ENCODE data around the gene HTR3E.

Gene HTR3E

DNA sequence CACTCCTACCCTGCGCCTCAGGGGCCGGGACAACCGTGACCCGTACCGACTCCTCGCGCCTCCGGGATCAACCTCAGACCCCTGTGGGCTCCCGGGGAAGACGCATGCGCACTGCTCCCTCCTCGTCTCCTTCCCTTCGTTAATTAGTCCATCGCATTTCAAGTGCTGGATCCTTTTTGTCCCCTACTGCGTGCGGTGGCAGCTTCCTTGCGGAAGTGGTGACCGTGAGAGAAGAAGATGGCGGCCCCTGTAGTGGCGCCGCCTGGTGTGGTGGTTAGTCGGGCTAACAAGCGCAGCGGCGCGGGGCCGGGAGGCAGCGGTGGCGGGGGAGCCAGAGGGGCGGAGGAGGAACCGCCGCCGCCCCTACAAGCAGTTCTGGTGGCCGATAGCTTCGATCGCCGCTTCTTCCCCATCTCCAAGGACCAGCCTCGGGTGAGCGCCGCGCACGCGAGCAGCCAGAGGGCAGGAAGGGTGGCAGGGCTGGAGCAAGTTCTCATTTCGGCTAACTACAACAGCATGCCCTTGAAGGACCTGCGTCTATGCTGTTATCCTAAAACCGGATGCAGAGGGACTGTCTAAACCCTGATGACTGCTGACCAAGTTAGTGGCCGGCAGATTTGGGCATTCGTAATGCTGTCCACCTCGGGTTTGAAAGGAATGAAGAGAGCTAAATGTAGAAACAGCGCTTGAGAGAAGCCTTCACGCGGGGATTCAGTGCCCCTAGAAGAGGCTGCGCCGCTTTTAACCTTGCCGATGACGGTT is 38.5 kb downstream of the HTR3E start, which contains the start of gene EIF2B5:
Gene EIF2B5 (plus strand): TSS at position 210 of the 762 bp plus-strand sequence. CDS start 28 bp downstream, at position 238.
- peak; percentile 86 for DNase-seq (ENCODE audit: extremely low read depth, low read depth)
- TF ChIP-seq, protein P1, sequence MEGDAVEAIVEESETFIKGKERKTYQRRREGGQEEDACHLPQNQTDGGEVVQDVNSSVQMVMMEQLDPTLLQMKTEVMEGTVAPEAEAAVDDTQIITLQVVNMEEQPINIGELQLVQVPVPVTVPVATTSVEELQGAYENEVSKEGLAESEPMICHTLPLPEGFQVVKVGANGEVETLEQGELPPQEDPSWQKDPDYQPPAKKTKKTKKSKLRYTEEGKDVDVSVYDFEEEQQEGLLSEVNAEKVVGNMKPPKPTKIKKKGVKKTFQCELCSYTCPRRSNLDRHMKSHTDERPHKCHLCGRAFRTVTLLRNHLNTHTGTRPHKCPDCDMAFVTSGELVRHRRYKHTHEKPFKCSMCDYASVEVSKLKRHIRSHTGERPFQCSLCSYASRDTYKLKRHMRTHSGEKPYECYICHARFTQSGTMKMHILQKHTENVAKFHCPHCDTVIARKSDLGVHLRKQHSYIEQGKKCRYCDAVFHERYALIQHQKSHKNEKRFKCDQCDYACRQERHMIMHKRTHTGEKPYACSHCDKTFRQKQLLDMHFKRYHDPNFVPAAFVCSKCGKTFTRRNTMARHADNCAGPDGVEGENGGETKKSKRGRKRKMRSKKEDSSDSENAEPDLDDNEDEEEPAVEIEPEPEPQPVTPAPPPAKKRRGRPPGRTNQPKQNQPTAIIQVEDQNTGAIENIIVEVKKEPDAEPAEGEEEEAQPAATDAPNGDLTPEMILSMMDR (IDR thresholded peaks at IDR 0.05; ENCODE audit: low read depth, low read length) = peak; percentile 45

DNA sequence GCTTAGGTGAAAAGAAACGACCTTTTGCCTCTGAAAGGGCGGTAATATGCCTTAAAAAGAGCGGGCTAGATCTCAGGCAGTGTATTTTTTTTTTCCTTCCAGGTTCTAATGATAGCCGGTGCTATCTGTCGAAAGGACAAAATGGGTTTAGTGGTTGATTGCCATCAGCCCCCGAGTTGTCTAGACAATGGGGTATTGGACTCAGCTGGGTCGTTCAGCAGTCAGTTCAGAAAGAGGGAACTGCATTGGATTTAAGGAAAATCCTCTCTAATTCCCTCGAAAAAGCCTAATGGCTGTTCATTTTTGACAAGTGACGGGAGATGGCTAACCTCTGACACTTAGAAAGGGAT is 39.0 kb downstream of the HTR3E start:
- no peak for DNase-seq (ENCODE audit: extremely low read depth, low read depth)
- TF ChIP-seq, protein P1 (IDR thresholded peaks at IDR 0.05; ENCODE audit: low read depth, low read length) = no peak

DNA sequence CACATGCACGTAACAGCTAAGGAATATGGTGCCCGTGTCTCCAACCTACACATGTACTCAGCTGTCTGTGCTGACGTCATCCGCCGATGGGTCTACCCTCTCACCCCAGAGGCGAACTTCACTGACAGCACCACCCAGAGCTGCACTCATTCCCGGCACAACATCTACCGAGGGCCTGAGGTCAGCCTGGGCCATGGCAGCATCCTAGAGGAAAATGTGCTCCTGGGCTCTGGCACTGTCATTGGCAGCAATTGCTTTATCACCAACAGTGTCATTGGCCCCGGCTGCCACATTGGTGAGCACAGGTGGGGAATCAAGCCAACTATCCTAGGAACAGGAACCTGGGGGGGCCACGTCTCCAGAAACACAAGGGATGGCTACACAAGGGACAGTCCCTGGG is 43.6 kb downstream of the HTR3E start:
- no peak for DNase-seq (ENCODE audit: extremely low read depth, low read depth)
- TF ChIP-seq, protein P1 (IDR thresholded peaks at IDR 0.05; ENCODE audit: low read depth, low read length) = no peak

DNA sequence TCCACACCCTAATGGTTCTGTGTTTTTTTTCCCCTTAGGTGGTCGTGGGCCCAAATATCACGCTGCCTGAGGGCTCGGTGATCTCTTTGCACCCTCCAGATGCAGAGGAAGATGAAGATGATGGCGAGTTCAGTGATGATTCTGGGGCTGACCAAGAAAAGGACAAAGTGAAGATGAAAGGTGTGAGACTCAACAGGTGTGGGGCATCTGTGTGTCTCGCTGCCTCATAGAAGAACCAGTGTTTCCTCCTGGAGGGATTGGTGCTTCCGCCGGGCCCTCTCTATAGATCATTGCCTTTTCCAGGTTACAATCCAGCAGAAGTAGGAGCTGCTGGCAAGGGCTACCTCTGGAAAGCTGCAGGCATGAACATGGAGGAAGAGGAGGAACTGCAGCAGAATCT is 45.3 kb downstream of the HTR3E start:
- DNase-seq (ENCODE audit: extremely low read depth, low read depth) = no peak
- TF ChIP-seq, protein P1 (IDR thresholded peaks at IDR 0.05; ENCODE audit: low read depth, low read length) = no peak

DNA sequence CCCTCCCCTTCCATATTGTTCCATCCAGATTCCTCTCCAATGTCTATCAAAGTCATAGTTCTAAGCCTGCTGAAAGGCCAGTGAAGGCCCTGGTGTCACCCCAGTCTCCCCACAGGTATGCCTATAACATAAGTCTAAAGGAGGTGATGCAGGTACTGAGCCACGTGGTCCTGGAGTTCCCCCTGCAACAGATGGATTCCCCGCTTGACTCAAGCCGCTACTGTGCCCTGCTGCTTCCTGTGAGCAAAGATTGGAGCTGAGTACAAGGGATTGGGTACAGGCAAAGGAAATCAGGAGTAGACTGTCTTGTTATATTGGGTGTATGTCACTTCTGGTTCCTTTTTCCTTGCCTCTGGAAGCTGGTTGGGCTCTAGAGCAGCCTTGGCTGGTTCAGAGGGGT is 46.5 kb downstream of the HTR3E start:
- TF ChIP-seq, protein P1 (IDR thresholded peaks at IDR 0.05; ENCODE audit: low read depth, low read length) = no peak
- DNase-seq (ENCODE audit: extremely low read depth, low read depth) = no peak

DNA sequence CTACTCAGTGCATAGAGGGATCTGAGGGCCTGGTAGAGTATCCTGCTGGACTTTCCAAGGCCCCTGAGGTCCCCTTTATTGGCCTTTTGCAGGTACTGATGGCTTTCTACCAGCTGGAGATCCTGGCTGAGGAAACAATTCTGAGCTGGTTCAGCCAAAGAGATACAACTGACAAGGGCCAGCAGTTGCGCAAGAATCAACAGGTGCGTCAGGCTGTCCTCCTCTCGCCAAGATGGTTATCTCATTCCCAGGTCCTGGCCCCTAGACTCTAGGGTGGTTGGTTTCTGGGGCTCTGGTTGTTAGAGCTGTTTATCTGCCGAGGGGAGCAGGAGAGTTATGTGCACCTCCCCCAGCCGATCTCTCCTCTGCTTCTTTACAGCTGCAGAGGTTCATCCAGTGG is 47.6 kb downstream of the HTR3E start:
- TF ChIP-seq, protein P1 (IDR thresholded peaks at IDR 0.05; ENCODE audit: low read depth, low read length) = no peak
- DNase-seq (ENCODE audit: extremely low read depth, low read depth) = no peak

DNA sequence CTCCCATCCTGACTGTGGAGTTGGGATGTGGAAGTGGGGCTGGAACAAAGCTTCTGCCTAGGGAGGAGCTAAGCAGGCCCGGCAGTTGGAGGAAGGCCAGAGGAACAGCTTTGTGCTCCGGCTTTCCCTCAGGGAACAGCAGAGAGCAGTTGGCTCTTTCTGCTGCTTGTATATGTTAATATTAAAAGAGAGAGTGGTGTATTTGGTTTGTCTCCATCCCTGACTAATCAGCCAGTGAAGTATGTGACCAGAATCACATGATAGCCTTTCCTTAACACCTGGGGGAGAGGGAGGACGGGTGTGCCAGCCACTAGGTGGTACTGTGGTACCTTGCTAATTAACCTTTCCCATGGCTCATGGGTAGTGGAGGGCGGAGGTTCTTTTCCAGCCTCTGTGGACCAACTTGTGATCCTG is 48.3 kb downstream of the HTR3E start:
- TF ChIP-seq, protein P1 (IDR thresholded peaks at IDR 0.05; ENCODE audit: low read depth, low read length) = peak; percentile 38
- no peak for DNase-seq (ENCODE audit: extremely low read depth, low read depth)
